GM12892 (cell line): ENCODE data around the gene ANKS1A.

Source experiments
- POLR2A ChIP-seq: IDR thresholded peaks from 2 replicates; pipeline ENCODE4 v1.6.1; 2011; ENCODE audit warnings: low read depth, low read length, control low read depth
- POLR2AphosphoS5 ChIP-seq: IDR thresholded peaks from 2 replicates; pipeline ENCODE4 v1.6.1; 2011; ENCODE audit warnings: low read depth, low read length, control low read depth
- TAF1 ChIP-seq: IDR thresholded peaks from 2 replicates; pipeline ENCODE4 v1.6.1; 2011; ENCODE audit warnings: low read depth, mild to moderate bottlenecking, control low read depth, low read length, borderline replicate concordance

DNA sequence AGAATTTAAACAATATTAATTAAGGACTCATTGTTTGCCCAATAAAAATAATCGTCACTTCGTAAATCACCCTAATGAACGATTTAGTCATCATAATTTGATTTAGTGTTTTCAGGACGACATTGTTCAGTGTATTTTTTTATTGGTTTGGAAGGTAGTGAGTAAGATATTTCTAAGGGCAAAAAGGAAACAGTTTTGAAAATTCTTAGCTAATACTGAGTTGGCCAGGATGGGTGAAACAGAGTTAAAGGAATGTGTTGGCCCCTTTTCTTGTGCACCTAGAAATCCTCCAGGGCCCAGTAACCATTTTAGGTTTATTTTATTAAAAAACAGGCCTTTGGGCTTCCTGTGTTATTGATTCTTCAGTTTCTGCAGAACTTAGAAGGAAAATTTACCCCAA lies 25.3 kb downstream of the ANKS1A start:
- TF ChIP-seq POLR2AphosphoS5 (no peak), TAF1 (no peak), POLR2A (no peak)
